NOMO-1 treated with DMSO at 0.1 percent for 48 hours (cell line): ENCODE measurements around the gene KCNAB2.
A peak's percentile ranks its signal among the peaks of the same experiment; 100 is the strongest.
"Not testable (repeated sequence)": the region's sequence is repeated elsewhere in the genome, so short reads cannot be mapped to it uniquely, and the experiment has no call there.

ENCODE experiments used
- DNase-seq: peaks from one replicate; lab custom pipeline; 2025; ENCODE audit not compliant: unreplicated experiment; lab: John Stamatoyannopoulos, UW

Gene KCNAB2

GRCh38 chr1:6009120-6010040 is 36.3 kb upstream of the KCNAB2 start:
- DNase-seq: no peak

DNA sequence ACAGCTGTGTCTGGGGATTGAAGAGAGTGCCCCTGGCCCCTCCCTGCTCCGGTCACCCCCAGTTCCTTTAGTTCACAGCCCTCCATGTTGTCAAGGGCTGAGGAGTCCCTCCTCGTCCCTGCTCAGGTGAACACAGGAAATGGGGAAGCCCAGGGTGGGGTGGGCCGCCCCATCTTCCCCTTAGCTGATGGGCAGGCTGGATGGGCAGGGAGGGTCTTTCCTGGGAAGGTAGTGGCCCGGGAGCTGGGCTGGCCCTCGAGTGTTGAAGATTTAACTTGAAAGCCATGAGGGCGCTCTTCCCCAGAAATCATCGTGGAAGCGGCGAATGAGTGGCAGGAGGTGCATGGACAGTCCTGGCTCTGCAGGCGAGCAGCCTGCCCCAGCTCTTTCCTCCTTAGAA is 35.1 kb upstream of the KCNAB2 start:
- no peak for DNase-seq

DNA sequence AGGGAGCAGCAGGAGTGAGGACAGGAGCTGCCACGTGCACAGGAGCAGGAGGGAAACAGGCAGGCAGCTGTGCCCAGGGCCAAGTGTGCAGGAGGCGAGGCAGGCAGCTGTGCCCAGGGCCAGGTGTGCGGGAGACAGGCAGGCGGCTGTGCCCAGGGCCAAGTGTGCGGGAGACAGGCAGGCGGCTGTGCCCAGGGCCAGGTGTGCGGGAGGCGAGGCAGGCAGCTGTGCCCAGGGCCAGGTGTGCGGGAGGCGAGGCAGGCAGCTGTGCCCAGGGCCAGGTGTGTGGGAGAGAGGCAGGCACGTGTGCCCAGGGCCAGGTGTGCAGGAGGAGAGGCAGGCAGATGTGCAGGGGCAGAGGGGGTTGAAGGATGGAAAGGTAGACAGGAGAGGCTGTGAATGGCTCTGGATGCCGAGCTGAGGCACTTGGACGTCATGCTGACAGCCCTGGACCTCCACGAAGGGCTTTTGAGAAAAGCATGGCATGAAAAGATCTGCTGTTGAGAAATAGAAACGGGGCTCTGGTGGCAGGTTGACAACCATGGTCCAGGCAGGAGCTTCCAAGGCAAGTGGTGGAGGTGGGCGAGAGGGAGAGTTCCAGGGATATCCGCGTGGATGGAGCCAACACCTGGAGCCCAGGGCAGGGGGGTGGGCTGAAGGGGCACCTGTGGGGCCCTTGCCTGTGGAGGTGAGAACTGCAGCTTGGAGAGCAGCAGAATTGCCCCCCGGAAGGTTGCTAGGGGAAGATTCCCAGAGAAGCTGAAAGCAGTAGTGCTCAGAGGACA is 34.3 kb upstream of the KCNAB2 start:
- DNase-seq: no peak

- no peak for DNase-seq
Measured at GRCh38 chr1:6011946-6012258, 33.8 kb upstream of the KCNAB2 start.

DNA sequence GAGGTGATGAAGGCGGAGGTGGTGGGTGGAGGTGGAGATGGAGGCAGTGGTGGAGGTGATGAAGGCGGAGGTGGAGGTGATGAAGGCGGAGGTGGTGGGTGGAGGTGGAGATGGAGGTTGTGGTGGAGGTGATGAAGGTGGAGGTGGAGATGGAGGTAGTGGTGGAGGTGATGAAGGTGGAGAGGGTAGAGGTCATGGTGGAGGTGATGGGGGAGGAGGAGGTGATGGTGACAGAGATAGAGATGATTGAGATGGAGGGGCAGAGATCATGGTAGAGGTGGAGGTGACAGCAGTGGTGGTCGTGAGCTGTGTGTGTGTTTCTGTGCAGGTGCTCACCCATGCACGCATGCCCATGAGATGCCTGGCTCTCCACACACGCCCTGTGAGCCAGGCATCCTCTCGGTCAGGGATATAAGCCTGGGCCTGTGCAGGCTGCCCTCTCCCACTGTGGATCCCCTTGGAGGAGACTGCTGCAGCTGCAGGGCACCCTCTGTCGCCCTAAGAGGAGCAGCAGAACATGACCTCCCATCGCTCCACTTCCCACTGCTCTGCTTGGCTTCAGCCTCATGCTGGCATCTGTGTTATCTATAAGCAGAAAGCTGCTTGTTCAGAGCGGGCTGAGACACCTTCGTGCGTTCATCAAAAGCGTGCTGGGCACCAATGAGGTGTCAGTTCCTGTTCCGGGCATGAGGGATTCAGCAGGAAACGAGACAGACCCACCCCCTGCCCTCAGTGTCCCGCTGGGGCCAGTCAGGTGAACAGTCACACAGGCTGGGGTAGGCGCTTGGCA is 33.0 kb upstream of the KCNAB2 start:
- DNase-seq: no peak

DNA sequence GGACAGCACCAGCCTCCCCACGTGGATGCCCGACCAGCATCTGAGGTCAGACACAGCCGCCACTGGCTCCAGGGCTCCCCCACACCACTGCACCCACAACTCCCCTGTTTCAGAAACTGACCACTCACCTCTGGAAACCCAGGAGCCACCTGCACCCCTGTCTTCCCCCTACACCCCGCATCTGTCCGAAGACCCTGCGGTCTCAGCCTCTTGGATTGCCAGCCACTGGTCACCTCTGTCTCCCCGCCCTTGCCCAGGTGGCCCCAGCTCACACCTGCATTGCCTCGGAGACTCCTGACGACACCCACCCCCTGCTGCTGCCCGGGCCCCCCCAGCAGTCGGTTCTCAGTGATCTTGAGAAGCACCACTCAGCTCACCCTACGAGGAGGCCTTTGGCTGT is 32.2 kb upstream of the KCNAB2 start:
- no peak for DNase-seq

DNA sequence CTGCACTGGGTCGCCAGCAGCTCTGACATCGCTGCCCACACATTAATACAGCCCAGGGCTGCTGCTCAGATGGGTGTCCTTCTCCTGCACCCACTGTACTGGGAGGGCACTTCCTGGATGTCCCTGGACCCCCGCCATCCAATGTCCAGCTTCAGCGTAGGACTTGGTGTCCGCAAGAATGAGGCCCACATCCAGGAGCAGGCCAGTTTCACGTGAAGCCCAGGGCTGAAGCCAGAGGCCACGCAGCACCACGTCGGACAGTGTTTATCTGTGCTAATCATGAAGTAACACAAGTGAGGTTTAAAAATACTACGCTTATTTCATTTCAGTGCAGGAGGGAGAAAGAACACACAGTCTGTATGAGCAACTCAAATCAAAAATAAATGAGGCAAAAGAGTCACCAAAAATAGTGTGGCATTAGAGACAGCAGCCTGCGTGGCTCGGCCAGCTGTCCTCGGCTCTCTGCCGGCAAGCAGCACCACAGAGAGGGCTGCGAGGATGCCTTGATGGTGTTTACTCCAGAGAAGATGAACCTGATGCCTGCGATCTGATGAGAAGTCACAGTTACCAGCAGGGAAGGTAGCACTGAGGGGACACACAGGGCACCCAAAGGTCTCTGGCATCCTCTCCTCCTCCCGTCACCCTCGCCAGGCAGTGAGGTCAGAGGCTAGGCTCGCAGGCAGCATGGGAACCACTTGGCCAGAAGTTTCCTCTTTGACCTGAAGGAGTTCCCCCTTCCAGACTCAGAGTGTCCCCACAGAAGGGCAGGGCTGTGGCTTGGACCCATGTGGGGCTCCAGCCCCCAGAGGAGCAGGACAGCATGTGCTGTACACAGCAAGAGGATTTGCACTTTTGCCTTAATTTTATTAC is 31.3 kb upstream of the KCNAB2 start:
- no peak for DNase-seq

DNA sequence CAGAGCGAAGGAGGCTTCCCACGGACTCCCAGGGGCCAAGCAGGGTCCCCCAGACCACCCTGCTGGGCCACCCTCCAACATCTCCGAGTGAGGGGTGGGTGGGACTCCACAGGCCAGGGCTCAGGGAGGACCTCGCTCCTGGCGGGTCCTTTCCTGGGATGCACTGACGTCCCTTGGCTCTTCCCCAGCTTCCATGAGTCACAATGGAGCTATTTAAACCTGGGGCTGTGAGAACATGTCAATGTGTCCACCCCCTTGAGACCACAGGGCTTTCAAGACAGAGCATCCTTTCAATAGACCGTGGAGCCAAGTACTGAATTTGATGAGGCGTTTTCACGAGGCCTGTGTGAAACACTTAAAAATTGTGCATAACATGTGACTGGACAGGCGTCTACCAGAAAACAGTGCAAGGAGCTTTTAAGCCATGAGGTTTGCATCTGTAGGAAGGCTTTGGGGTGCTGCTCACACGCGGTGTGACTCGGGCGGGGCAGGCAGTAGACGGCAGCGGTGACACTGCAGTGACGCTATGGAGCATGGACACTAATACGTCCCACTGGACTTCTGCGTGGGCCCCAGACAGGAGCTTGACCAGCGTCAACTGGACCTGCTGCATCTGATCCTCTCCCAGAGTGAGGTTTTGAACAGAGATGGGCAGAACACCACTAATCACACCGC is 29.4 kb upstream of the KCNAB2 start:
- no peak for DNase-seq

GRCh38 chr1:6017654-6018053 is 28.0 kb upstream of the KCNAB2 start:
- not testable (repeated sequence) for DNase-seq

- DNase-seq: no peak
Measured at GRCh38 chr1:6019166-6019845, 26.4 kb upstream of the KCNAB2 start.

DNA sequence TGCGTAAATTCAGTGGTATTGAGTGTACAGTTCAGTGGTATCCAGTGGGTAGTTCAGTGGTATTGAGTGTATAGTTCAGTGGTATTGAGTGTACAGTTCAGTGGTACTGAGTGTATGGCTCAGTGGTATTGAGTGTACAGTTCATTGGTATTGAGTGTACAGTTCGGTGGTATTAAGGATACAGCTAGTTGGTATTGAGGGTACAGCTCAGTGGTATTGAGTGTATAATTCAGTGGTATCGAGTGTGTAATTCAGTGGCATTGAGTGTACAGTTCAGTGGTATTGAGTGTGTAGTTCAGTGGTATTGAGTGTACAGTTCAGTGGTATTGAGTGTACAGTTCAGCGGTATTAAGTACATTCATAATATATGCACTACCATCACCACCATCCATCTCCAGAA is 23.5 kb upstream of the KCNAB2 start:
- DNase-seq: no peak

GRCh38 chr1:6023346-6023745 is 22.3 kb upstream of the KCNAB2 start:
- DNase-seq: no peak

GRCh38 chr1:6024376-6024775 is 21.3 kb upstream of the KCNAB2 start:
- DNase-seq: no peak

GRCh38 chr1:6025269-6026094 is 20.2 kb upstream of the KCNAB2 start:
- DNase-seq: no peak

- DNase-seq: peak; percentile 95
Measured at GRCh38 chr1:6026095-6026809, 19.4 kb upstream of the KCNAB2 start.

DNA sequence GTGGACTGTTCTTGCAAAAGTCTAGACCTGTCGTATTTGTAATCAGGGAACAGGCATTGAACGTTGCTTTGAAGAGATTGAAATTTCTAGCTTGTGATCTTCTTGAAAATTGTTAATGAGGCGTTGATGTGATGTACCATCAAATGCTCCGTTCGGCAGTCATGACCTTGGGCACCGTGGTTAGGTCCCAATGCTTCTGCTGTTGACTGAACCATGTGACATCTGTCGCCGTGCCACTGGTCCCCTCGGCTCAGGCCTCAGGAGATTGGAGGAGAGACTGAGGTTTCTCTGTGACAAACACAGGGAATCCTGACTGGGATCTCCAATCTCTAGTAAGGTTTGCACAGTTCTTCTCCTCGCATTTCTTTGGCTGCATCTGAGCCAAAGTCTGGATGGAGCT is 18.1 kb upstream of the KCNAB2 start:
- peak; percentile 27 for DNase-seq

DNA sequence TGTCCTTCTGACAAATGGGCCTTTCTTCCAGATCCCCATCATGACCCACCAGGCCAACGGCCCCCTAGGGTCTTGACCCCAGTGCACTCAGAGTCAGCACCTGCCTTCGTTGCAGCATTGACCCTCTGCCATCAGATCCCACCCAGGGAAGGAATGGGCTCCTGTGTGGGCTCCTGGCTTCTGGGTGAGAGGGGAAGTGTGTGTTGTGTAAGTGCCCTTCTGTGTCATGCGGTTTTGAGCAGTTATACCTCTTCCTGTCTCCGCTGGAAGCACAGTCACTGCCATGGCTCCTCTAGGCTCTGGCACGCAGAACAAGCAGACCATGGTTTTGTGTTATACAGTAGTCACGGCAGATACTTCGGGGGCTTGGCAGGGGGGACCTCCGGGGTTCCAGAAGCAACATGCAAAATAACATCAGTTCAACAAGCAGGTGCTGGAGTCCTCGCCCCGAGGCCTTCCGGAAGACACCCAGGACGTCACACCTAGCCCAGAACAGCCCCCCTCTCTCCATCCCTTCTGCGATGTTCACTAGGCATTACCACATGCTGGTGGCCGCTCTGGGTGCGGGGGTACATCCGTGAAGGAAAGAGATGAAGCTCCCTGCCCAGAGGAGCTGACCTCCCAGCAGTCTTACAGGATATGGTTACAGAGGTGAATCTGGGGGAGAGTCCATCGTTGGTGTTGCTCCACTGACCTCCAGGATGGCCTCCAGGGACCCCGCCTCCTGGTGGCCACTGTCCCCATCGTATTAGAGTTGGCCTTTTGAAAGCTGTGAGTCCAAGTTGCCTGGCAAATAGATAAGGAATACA is 17.4 kb upstream of the KCNAB2 start:
- DNase-seq: peak; percentile 95
